KBM-7 (cell line): Measurements from ENCODE around the gene BDKRB1.

Source experiments
- DNase-seq: peaks from one replicate; pipeline ENCODE4 v3.0.0-alpha.2; 2015
- in situ Hi-C: fragments of 300-500 bp; cut with MboI; formaldehyde crosslinking; loops from 2 replicates; pipeline ENCODE4 v1.14.3; 2020; ENCODE audit warnings: low sequenced_read_pairs, low pct_unique_long_range_greater_than_20kb, mixed read lengths

Gene BDKRB1

GRCh38 chr14:96307434-96307833 lies 51.4 kb downstream of the BDKRB1 start:
- DNase-seq = peak; percentile 11
- in situ Hi-C loops = no loop called here

GRCh38 chr14:96309133-96309895 lies 53.3 kb downstream of the BDKRB1 start:
- in situ Hi-C loops = no loop called here
- no peak for DNase-seq

DNA sequence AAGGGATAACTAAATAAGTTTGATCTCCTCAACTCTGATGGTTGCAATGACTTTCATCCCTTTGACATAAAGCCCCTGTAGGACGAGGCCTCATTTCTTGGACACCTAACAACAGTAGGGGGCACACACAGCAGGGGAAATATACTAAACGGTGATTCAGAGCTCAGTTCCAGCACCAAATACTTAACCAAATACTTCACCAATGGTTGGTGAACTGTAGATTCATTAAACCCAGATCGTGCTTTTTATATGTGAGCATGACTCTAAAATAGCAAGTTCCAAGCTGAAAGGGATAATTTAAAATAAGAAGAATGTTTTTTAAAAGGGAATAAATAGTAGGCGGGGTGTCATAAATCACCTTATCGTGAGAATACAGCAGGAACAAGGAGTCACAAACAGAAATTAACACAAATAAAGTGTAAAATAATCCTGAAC lies 53.9 kb downstream of the BDKRB1 start:
- DNase-seq = no peak
- in situ Hi-C loops = no loop called here

DNA sequence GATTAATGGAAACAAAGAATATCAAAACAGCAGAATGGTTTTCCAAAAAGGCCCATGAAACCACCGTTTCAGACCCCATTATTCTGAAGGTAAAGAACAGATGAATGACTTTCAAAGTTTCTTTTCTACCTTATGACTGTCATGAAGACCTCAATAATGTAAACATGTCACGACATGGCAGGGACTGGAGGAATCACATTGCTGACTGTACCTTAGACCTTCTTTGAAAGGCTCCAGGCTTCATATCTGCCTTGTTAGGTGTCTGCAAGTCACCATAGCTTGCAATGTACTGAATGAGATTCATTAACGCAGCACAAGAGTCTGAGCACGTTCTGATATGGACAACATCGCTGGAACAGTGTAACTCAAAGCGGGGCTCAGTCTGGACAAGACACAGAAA lies 54.9 kb downstream of the BDKRB1 start:
- no peak for DNase-seq
- in situ Hi-C loops = no loop called here
